Activated naive CD4-positive, alpha-beta T cell treated with anti-CD3 and anti-CD28 coated beads, Interleukin-2, amount 50 U/mL, for 72 hours (primary cell): Measurements from ENCODE around the gene ARRB2. TPM values are rescaled to one million over a fixed set of nuclear protein-coding genes. Genes with fewer than 3 reads are reported as not detected.
A peak's percentile ranks its signal among the peaks of the same experiment; 100 is the strongest.
"Not testable (repeated sequence)": the region's sequence is repeated elsewhere in the genome, so short reads cannot be mapped to it uniquely, and the experiment has no call there.

Source experiments
- ATAC-seq, 2 donors: fragments of 150-1000 bp; cut with Tn5 transposase; 2 replicates each; pipeline ENCODE4 v1.10.0; 2021; ENCODE audit warnings: mild to moderate bottlenecking in 2 of 2, moderate library complexity in 2 of 2
- DNase-seq, 2 donors: peaks; one replicate each; pipeline ENCODE4 v3.0.0; 2021 to 2022; ENCODE audit warnings: low spot score in 2 of 2
- H3K27ac Mint-ChIP-seq, 2 donors: one replicate each; pipeline ENCODE4 v1.8.0; 2022; ENCODE audit warnings: mild to moderate bottlenecking in 2 of 2, mixed read lengths in 2 of 2
- H3K36me3 Mint-ChIP-seq, 2 donors: one replicate each; pipeline ENCODE4 v1.8.0; 2022; ENCODE audit warnings: mixed read lengths in 2 of 2
- H3K9me3 Mint-ChIP-seq, 2 donors: one replicate each; pipeline ENCODE4 v1.8.0; 2022; ENCODE audit warnings: mixed read lengths in 2 of 2
- total RNA-seq, 2 donors: library from RNA; stranded (reverse); gene quantifications; one replicate each; pipeline ENCODE4 v1.2.3, GENCODE V29; 2022

The ARRB2 gene
- total RNA-seq = 100 to 1,000 TPM; 209 to 271 TPM

DNA sequence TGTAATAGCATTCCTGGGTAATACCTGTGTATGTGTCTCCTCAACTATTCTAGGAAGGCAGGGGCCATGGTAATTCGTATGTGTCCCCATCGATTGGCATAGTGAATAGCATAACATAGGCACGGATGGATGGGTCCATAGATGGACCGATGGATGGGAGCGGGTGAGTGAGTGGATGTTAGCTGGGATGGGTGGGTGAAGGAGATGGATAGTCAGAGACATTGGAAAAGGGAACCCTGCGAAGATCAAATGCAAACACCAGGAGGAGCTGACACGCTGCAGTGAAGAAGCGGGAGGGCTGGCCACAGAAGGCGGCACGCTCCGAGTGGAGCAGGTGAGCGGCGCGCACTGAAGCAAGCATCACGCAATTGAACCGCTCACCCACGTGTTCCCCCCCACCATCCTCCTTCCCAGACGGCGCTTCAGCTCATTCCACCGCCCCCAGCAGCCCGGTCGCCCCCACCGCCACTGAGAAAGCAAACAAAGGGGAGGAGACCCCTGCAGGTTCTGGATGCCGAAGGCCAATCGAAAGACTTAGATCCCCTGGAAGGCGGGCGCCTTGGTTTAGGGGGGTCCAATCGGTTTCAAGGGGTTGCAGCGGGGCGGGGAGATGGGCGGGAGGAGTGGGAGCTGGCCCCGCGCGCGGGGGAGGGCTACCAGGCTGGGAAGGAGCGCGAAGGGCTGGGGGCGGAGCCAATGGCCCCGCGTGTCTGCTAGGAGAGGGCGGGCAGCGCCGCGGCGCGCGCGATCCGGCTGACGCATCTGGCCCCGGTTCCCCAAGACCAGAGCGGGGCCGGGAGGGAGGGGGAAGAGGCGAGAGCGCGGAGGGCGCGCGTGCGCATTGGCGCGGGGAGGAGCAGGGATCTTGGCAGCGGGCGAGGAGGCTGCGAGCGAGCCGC is at the start of gene ARRB2:
Gene ARRB2 (plus strand): TSS at position 839 of the 899 bp plus-strand sequence. CDS start 90 bp downstream, outside the sequence.
- ATAC-seq = peak; percentile 83 to 85
- Mint-ChIP-seq H3K27ac (peak within 1 kb of the TSS; percentile 87 to 97), H3K36me3 (peaks cover 22 to 28% of the 10 kb centered on the region in 2 donors), H3K9me3 (no peaks in the 10 kb centered on the region)
- DNase-seq = peak; percentile 96 to 98

DNA sequence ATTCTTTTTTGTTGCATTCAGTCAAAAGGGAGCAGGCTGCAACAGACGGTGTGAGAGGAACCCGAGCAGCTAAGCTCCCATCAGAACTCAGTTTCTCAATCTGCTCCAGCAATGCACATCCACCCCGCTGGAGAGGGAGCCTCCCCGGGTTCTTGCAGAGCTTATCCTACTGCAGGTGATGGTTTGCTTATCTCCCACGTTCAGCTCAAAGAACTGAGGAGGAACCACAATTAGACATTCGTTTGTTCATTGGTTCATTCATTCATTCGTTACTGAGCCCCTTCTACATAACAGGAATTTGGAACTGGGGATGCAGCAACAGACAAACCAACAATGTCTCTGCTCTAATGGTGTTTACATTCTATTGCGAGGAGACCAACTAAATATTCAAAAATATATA is 46.7 kb upstream of the ARRB2 start:
- Mint-ChIP-seq H3K9me3 (no peaks in the 10 kb centered on the region), H3K27ac (no peak overlapping the region), H3K36me3 (no peaks in the 10 kb centered on the region)
- DNase-seq (no peak), ATAC-seq (no peak)

DNA sequence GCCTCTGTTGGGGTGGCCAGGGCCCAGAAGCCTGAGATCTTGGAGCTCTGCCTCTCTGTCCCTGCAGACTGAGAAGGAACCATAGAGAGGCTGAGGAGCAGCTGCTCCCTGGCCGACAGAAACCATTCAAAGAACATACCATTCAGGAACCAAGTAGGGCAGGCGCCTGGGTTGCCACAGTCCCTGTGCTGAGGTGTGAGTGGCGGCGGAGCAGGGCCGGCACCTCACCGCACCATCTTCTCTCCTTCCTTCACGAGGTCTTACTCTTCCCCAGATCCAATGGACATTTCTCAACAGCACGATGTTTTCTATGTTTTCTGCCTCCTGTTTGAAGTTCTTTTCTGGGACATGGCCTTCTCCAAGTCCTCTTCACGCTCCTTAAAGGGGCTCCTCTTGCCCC is 46.2 kb upstream of the ARRB2 start:
- peak overlapping the region in 1 of 2 donors; percentile 40 for H3K27ac Mint-ChIP-seq
- no peak for ATAC-seq
- H3K9me3 Mint-ChIP-seq = no peaks in the 10 kb centered on the region
- H3K36me3 Mint-ChIP-seq = no peaks in the 10 kb centered on the region
- DNase-seq = no peak

GRCh38 chr17:4665027-4665426 is 45.4 kb upstream of the ARRB2 start:
- Mint-ChIP-seq H3K36me3 (no peaks in the 10 kb centered on the region), H3K27ac (peak overlapping the region in 1 of 2 donors; percentile 40), H3K9me3 (no peaks in the 10 kb centered on the region)
- DNase-seq = no peak
- ATAC-seq = no peak

GRCh38 chr17:4666296-4666695 is 44.1 kb upstream of the ARRB2 start:
- DNase-seq = no peak
- no peaks in the 10 kb centered on the region for H3K9me3 Mint-ChIP-seq
- H3K27ac Mint-ChIP-seq = no peak overlapping the region
- peaks cover 0 to 7% of the 10 kb centered on the region in 2 donors for H3K36me3 Mint-ChIP-seq
- ATAC-seq = no peak

GRCh38 chr17:4667166-4667565 is 43.3 kb upstream of the ARRB2 start:
- DNase-seq (no peak), ATAC-seq (no peak)
- Mint-ChIP-seq H3K36me3 (peaks cover 4 to 7% of the 10 kb centered on the region in 2 donors), H3K9me3 (no peaks in the 10 kb centered on the region), H3K27ac (no peak overlapping the region)

- Mint-ChIP-seq H3K9me3 (no peaks in the 10 kb centered on the region), H3K36me3 (peaks cover 11 to 14% of the 10 kb centered on the region in 2 donors), H3K27ac (peak overlapping the region in 1 of 2 donors; percentile 47)
- DNase-seq (no peak), ATAC-seq (no peak)
These were observed 38.3 kb upstream of the ARRB2 start for GRCh38 chr17:4672055-4672630.

GRCh38 chr17:4672751-4673150 is 37.7 kb upstream of the ARRB2 start:
- Mint-ChIP-seq H3K9me3 (no peaks in the 10 kb centered on the region), H3K27ac (peak overlapping the region; percentile 22 to 47), H3K36me3 (peaks cover 11 to 14% of the 10 kb centered on the region in 2 donors)
- ATAC-seq (no peak), DNase-seq (no peak)

DNA sequence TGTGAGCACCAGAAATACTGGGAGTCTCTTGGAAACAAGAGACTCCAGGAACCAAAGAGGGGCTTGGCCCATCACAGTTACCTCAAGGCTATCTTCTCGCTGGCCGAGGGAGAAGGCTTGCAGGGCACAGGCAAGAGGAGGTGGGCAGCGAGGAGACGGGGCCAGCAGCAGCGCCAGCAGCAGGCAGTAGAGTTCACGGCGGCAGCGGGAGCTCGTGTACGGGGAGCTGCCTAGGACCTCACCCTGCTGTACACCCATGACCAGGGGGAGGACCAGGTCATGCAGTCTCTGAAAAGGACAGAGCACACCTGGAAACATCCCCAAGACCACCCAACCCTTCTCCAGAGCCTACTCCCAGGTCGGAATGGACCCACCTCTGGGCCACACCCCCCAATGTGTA is 37.3 kb upstream of the ARRB2 start:
- peaks cover 11 to 14% of the 10 kb centered on the region in 2 donors for H3K36me3 Mint-ChIP-seq
- ATAC-seq (no peak), DNase-seq (no peak)
- peak overlapping the region; percentile 22 to 47 for H3K27ac Mint-ChIP-seq
- H3K9me3 Mint-ChIP-seq = no peaks in the 10 kb centered on the region

DNA sequence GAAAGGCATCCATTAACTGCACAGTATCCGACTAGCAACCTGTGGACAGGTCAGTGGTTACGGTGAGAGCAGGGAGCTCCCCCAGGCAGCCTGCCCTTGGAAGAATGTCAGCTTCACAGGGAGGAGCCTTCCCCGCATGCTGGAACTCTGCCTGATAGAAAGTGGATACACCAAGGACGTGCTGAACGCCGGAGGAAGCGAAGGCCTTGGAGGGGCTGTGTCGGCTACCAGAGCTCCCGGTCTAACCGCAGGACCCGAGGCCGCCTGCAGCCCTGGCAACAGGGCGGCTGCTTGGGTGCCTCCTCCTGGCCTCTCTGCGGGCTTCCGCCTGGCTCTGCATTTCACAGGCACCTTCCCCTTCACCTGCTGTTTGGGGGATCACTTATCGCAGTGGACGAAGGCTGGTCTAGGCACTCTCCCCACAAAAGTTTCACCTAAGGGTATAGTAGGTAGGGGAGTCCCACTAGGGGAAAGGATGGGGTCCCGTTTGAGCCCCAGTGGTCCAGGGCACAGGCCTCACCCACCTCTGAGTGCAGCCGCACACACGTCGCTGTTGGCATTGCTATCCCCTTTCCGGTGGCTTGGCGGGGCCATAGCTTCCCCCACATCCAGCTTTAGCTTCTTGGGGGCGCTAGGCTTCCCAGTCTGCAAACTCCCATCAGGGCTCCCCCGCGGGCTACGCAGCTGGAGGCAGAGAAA is 36.3 kb upstream of the ARRB2 start:
- H3K36me3 Mint-ChIP-seq = peaks cover 11 to 14% of the 10 kb centered on the region in 2 donors
- H3K9me3 Mint-ChIP-seq = no peaks in the 10 kb centered on the region
- no peak overlapping the region for H3K27ac Mint-ChIP-seq
- DNase-seq = no peak
- no peak for ATAC-seq

GRCh38 chr17:4674685-4674998 is 35.8 kb upstream of the ARRB2 start:
- Mint-ChIP-seq H3K9me3 (no peaks in the 10 kb centered on the region), H3K36me3 (peaks cover 11 to 14% of the 10 kb centered on the region in 2 donors), H3K27ac (peak overlapping the region in 1 of 2 donors; percentile 33)
- DNase-seq = no peak
- no peak for ATAC-seq

GRCh38 chr17:4675791-4676190 is 34.6 kb upstream of the ARRB2 start:
- H3K27ac Mint-ChIP-seq = peak overlapping the region; percentile 33 to 39
- H3K9me3 Mint-ChIP-seq = no peaks in the 10 kb centered on the region
- DNase-seq = no peak
- ATAC-seq = no peak
- H3K36me3 Mint-ChIP-seq = peaks cover 11 to 13% of the 10 kb centered on the region in 2 donors

GRCh38 chr17:4676791-4677190 is 33.6 kb upstream of the ARRB2 start:
- H3K9me3 Mint-ChIP-seq = no peaks in the 10 kb centered on the region
- DNase-seq (no peak), ATAC-seq (no peak)
- peaks cover 8 to 11% of the 10 kb centered on the region in 2 donors for H3K36me3 Mint-ChIP-seq
- H3K27ac Mint-ChIP-seq = peak overlapping the region in 1 of 2 donors; percentile 79

GRCh38 chr17:4678448-4679026 is 31.9 kb upstream of the ARRB2 start:
- Mint-ChIP-seq H3K36me3 (peaks cover 6 to 14% of the 10 kb centered on the region in 2 donors), H3K9me3 (no peaks in the 10 kb centered on the region)

GRCh38 chr17:4679658-4680057 is 30.8 kb upstream of the ARRB2 start:
- no peak for DNase-seq
- Mint-ChIP-seq H3K27ac (peak overlapping the region; percentile 43 to 66), H3K9me3 (no peaks in the 10 kb centered on the region), H3K36me3 (peaks cover 6 to 19% of the 10 kb centered on the region in 2 donors)
- no peak for ATAC-seq

More at GRCh38 chr17:4678448-4679026, 31.9 kb upstream of the ARRB2 start:
- DNase-seq = peak; percentile 40 to 69
- H3K27ac Mint-ChIP-seq = peak overlapping the region; percentile 29 to 43
- ATAC-seq = peak; percentile 87 to 98

GRCh38 chr17:4683739-4684138 is 26.7 kb upstream of the ARRB2 start:
- not testable (repeated sequence) for H3K9me3 Mint-ChIP-seq, H3K27ac Mint-ChIP-seq, ATAC-seq, DNase-seq
- H3K36me3 Mint-ChIP-seq = peaks cover 5 to 38% of the 10 kb centered on the region in 2 donors

GRCh38 chr17:4689872-4690271 is 20.6 kb upstream of the ARRB2 start:
- H3K9me3 Mint-ChIP-seq, DNase-seq, ATAC-seq: not testable (repeated sequence)
- peak overlapping the region; percentile 75 to 79 for H3K27ac Mint-ChIP-seq
- peaks cover 10 to 51% of the 10 kb centered on the region in 2 donors for H3K36me3 Mint-ChIP-seq
